GM21390 (cell line): Measurements from ENCODE around the gene POTEH.
"Not testable (repeated sequence)": the region's sequence is repeated elsewhere in the genome, so short reads cannot be mapped to it uniquely, and the experiment has no call there.

Source experiments
- ATAC-seq: cut with Tn5 transposase; IDR thresholded peaks from one replicate; pipeline ENCODE4 v1.9.1; 2021; ENCODE audit not compliant: unreplicated experiment

POTEH gene

DNA sequence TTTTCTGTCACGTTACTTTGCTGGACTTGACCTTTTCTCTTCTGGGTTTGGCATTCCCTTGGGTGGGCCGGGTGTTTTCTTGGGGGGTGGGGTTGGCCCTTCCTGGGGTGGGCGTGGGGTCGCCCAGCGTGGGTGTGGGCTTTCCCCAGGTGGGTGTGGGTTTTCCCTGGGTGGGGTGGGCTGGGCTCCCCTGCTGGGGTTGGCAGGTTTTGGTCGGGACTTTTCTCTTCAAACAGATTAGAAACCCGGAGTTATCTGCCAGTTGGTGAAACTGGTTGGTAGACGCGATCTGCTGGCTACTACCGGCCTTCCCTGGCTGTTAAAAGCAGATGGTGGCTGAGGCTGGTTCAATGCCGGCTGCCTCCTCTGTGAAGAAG is at the start of gene POTEH:
Gene POTEH, plus strand, starts transcription at position 278 of the 377 bp plus-strand sequence. Its CDS starts 52 bp downstream, at position 330.
- ATAC-seq: not testable (repeated sequence)

DNA sequence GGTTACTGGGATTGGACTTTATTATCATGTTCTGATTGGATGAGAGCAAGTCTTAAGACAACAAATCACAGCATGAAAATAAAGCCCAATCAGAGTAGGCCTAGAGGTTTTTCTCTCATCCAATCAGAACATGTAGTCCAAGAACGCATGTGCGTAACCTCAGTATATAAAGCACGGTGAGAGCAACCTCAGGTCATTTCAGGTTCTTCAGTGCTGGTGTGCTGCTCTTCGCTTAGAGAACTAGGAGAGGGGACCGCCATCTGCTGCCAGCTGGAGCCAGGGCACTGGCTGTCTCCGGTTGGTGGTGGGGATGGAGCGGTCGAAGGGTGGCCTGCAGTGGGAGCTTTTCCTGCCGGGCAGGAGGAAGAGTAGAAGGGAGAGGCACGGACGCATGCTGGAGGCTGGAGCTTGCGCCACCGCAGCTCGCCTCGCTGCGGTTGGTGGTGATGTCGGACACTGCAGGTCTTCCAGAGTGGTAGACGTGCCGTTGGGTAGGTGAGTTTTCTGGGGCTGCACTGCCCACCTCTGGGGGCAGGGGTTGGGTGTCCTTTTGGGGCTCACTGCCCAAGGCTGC is 47.5 kb upstream of the POTEH start:
- ATAC-seq: not testable (repeated sequence)

DNA sequence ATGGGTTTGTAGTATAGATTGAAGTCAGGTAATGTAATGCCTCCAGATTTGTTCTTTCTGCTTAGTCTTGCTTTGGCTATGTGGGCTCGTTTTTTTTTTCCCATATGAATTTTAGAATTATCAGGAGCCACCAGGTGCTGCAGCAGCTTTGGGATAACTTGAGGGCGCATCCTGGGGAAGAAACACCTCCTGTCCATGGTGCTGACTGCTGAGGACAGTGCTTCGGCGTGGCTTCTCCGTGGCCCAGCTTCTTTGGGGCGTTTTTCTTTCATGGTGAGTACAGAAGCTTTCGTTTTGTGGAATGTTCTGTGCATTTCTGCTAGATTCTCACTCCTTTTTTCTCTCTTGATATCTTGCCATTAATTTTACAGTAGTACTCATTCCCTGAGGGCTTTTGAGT is 37.9 kb upstream of the POTEH start:
- ATAC-seq: not testable (repeated sequence)

DNA sequence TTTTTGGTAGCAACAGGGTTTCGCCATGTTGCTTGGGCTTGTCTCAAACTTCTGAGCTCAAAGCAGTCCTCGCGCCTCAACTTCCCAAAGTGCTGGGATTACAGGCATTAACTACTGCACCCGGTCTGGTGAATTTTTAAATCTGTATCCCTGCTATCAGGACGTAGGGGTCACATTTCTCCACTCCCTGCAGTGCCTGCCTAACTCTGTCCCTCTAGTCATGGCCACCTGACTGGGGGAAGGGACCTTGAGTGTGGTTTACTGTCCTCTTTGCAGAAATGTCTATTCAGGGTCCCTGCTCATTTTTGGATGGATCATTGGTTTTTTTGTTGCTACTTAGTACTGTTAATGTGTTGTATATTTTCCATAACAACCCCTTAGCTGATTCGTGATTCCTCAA is 37.1 kb upstream of the POTEH start:
- ATAC-seq: not testable (repeated sequence)

DNA sequence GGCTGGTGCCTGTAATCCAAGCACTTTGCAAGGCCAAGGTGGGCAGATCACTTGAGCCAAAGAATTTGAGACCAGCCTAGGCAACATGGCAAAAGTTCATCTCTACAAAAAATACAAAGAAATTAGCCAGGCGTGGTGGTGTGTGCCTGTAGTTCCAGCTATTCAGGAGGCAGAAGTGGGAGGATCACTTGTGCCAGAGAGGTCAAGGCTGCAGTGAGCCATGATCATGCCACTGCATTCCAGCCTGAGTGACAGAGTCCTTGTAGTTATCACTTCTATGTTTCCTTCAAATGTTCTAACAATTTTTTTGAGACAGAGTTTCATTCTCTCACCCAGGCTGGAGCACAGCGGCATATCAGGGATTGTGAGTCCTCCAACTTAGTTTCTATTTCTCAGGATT is 36.6 kb upstream of the POTEH start:
- ATAC-seq: not testable (repeated sequence)

DNA sequence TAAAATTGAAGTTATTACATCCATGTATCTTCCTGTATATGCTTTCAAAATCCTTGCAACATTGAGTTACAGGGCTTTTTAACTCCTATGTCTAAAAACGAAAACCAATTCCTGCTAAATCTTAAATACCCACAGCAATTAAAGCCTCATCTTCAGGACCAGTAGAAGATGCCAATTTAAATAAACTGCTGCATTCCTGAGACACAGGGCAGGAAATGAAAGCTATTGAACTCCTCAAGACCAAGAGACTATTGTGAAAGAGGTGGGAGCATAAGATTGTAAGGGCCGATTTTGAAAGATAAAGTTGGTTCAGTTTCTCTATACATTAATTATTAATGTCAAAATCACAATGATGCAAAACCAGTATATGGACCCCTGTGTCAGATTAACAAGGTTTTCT is 28.7 kb upstream of the POTEH start:
- not testable (repeated sequence) for ATAC-seq

DNA sequence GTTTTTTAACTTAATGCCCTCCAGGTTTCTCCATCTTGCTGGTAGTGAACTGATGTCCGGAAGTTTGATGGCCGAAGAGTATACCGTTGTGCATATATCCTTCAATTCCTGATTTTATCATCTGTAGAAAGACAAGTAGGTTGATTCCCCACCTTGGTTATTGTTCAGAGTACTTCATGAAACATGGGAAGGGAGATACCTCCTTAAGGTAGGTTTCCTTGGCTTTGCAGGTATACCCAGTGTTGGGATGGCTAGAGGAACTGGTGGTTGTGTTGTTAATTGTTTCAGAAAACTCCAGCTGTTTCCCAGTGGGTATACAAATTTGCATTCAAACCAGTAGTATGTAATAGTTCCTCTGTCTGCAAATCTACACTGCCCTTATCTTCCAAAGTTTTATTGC is 25.1 kb upstream of the POTEH start:
- ATAC-seq: not testable (repeated sequence)

DNA sequence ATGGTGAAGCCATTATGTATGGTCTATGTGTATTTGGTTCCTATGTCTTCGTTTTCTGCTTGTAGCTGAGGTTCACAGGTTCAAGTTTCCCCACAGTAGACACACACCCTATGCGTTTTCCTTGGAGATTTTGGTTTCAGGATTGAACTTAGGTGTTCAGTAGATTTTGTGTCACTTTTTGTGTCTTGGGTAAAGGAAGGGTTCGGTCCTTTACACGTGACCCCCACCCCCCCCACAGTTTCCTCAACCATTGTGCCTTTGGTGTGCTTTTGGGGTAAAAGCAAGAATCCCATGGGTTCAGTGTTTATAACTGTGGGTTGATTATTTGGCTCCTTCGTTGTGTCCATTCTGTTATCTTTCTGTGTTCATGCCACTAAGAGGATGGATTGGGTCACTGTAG is 24.3 kb upstream of the POTEH start:
- not testable (repeated sequence) for ATAC-seq

DNA sequence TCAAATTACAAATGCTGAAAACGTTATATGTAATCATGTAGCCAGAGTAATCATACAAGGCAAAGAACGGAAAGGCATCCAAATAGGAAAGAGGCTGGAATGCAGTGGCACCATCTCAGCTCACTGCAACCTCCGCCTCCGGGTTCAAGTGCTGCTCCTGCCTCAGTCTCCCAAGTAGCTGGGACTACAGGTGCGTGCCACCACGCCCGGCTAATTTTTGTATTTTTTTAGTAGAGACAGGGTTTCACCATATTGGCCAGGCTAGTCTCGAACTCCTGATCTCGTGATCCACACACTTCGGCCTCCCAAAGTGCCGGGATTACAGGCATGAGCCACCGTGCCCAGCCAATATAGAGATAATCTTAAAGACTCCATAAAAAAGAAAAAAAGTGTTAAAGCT is 20.4 kb upstream of the POTEH start:
- not testable (repeated sequence) for ATAC-seq

DNA sequence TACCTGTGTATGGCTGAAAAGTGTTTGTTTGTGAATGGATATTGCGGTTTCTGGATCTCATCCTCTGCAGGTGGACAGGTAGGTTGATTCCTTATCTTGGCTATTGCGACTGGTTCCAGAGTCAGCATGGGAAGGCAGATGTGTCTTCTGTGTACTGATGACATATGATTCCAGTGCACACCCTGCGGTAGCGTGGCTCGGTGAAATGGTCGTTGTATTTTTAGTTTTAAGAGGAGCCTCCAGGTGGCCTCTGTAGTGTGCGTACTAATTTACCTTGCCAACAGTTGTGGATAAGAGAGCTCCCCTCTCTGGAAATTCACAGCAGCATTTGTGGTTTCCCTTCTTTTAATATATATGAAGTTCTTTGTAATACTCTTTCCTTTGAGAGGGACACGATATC is 10.1 kb upstream of the POTEH start:
- not testable (repeated sequence) for ATAC-seq

DNA sequence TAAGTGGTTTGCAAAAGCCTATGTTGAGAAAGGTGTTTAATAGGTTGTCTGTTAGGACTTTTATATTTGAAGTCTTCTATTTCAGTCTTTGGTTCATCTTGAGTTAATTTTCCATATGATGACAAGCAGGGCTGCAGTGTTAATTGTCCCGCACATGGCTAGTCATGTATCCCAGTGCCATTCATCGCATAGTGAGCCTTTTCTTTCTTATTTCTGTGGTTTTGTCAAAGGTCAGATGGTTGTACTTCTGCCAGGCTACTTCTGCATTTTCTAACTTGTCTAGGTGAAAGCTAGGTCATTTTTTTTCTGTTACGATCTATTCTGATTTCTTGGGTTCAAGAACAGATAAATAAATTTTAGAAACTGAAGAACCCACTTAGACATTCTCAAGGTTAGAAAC is 5.7 kb upstream of the POTEH start:
- ATAC-seq: not testable (repeated sequence)

DNA sequence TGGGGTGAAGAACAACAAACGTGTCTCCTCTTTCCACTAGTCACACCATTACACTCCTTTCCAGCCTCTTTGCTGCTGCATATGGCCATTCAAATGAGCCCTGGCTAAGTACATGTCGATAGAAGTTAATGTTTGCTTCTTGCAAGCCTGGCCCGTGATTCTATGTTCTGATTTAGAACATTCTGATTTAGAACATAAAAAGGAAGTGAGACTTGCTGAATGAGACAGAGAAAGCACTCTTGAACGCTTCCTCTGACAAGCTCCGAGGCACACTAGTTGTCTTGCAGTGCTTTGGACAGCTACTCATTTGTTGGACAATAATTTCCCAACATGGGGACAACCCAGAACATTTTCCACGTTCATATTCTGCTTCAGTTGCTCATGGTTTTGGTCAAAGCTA is 5.1 kb upstream of the POTEH start:
- ATAC-seq: not testable (repeated sequence)

DNA sequence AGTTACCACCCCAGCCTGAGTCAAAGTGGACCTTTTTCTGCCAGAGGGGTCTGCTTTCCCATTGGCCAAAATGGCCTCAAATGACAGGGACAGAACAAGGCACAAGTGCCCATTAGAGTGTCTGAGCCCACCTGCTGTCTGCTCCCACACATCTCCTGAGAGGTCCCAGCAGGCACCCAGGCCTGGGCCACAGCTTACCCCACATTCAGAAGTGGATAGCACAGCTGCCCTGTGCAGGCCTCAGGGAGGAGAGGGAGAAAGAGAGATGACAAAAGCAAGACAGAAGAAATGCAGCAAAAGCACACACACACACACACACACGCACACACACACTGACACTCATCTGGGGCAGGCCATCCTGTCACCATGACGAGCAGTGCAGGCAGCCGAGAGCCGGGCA is 4.2 kb upstream of the POTEH start:
- ATAC-seq: not testable (repeated sequence)

DNA sequence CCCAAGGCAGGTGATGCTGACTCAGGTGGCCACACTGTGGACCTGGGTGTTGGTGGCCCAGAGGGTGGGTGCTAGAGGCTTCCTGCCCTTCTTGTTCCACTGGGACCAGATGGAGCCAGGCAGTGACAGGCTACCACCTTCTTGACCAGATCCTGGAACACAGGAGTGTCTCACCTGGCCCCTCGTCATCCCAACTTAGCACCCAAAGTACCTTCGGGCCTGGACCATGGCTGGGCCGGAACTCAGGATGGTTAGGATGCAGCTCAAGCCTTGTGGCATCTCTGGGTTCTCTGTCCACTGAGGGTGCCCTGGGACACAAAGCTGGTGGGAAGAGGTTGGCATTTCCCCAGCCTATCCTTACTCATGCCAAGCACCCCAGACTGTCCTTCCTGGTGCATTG is 2.7 kb upstream of the POTEH start:
- not testable (repeated sequence) for ATAC-seq

DNA sequence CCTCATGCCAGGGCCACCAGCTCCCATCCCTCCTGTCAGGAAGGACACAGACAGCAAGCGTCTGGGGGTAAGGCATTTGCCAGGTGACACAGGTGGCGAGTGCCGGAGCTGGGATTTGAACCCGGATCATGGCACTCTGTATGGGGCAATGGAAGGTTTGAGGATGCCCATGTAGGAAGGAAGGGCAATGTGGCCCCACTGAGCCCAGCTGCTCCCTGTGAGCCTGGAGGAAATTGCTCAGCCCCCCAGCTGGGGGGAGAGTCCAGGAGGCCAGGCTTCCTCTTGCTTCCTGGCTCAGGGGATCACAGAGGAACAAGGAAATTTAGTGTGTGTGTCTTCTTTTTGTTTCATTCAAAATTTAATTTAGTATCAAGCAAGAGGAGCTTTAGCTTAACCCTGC is 2.1 kb upstream of the POTEH start:
- not testable (repeated sequence) for ATAC-seq

DNA sequence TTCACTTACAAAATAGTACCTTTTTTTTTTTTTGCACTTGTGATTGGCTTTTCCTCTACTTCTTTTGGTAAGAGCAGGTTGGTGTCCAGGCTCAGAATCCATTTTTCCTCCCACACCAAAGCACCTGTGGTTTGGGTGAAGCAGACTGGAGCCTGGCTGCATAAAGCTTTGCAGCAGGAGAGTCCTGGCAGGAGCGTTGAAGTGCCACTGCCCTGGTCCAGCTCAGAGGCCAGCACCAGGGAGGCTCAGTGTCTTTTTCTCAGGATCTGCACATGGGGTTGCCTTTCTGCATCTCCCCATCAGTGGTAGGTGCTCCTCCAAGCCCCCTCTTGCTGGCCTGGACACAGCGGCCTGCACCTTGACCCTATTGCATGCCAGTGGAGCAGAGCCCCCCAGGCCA is 1.7 kb upstream of the POTEH start:
- ATAC-seq: not testable (repeated sequence)

DNA sequence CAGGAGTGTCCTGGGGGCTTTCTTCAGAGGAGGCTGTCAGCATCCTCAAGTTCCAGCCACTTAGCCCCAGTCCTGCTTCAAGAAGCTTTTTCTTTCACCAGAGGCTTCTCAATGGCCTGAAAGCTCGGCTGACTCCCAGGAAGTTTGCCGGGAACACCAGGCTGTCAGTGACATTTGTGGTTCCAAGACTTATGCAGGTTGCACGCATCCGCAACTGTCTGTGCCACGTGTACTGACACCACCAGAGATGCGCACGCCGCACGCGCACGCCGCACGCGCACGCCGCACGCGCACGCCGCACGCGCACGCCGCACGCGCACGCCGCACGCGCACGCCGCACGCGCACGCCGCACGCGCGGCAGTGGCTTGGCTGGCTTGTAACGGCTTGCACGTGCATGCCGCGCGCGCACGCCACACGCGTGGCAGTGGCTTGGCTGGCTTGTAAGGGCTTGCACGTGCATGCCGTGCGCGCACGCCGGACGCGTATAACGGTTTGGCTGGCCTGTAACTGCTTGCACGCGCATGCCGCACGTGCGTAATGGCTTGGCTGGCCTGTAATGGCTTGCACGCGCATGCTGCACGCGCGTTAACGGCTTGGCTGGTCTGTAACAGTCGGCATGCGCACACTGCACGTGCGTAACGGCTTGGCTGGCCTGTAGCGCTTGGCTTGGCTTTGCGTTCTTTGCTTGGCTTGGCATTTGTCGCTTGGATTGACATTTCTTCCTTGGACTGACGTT is 646 bp upstream of the POTEH start:
- not testable (repeated sequence) for ATAC-seq

DNA sequence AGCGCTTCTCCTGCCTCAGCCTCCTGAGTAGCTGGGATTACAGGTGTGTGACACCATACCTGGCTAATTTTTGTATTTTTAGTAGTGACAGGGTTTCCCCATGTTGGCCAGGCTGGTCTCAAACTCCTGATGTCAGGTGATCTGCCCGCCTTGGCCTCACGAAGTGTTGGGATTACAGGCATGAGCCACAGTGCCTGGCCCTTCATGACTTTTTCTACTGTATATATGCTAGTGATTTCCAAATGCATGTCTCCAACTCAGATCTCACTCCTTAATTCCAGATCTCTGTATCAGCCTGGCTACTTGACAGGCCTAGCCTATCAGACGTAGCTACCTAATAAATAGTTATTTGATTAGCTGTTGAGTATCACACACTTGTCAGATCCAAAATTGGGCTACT is 23.8 kb downstream of the POTEH start:
- not testable (repeated sequence) for ATAC-seq

DNA sequence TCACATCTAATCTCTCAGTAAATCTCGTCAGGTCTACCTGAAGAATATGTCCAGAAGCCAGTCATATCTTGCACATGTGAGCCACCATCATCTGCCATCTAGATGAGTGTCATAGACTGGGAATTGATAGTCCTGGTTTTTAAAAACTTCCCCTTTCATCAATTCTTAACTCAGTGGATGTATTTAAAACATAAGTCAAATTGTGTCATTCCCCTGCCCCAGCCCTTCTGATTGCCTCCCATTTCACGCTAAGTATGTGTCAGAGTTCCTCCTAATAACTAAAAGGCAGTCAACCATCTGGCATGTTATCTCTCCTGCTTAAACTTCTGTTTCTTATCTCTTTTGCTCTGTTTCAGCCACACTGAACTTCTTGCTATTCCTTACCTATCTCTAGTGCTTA is 24.3 kb downstream of the POTEH start:
- ATAC-seq: not testable (repeated sequence)

DNA sequence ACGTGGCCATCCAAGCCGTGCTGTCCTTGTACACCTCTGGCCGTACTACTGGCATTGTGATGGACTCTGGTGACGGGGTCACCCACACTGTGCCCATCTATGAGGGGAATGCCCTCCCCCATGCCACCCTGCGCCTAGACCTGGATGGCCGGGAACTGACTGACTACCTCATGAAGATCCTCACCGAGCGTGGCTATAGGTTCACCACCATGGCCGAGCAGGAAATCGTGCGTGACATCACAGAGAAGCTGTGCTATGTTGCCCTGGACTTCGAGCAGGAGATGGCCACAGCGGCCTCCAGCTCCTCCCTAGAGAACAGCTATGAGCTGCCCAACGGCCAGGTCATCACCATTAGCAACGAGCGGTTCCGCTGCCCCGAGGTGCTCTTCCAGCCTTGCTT is 32.1 kb downstream of the POTEH start:
- ATAC-seq: not testable (repeated sequence)

DNA sequence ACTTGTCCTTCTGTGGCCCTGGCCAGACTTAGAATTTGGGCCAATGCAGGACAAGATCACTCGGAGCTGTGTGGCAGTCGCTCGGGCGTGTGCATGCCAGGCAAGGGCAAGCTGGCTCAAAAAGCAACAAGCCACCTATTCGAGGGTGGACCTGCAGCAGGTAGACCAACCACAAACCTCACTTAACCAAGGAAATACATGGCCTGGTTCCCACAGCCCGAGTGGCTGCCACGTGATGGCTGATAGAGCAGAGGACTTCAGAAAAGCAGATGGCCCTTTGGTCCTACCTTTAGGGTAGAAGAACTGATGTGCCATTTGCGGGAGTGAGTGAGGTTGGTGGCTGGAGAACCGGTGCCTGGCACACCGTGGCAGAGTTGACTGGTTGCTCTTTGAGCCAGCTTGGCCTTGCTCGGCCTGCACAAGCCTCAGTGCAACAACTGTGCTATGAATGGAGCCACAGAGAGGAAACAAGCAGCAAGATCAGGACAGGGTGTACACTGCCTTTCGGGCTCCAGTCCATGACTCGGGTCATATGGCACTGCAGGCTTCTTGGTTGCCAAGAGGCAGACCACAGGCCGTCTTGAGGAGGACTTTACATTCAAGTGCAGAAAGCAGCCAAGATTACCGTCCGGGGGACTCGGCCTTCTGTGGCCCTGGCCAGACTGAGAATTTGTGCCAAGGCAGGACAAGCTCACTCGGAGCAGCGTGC is 39.5 kb downstream of the POTEH start:
- not testable (repeated sequence) for ATAC-seq

DNA sequence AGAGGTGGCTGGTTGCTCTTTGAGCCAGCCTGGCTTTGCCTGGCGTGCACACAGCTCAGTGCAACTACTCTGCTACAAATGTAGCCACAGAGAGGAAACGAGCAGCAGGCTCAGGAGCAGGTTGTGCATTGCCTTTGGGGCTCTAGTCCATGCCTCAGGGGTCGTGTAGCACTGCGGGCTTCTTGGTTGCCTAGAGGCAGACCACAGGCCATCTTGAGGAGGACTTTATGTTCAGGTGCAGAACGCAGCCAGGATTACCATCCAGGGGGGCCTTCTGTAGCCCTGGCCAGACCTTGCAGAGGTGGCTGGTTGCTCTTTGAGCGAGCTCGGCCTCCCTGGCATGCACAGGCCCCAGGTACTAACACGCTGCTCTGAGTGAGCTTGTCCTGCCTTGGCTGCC is 41.2 kb downstream of the POTEH start:
- ATAC-seq: not testable (repeated sequence)
